ENCODE results near the gene CFB.

CFB gene

GRCh38 chr6:31968791-31969711, 23.2 kb downstream of the CFB start:
- H3K36me3 ChIP-seq (ENCODE audit: control insufficient read depth in 2 of 2, insufficient read depth in 1 of 2, low read length in 2 of 2) = peaks cover 13 to 70% of the 10 kb centered on the region in 2 experiments; a peak in 2 of 3 replicates
- POLR2A ChIA-PET = interaction anchor here (0.6 to 4.6 kb wide), 8 partner anchors 7 to 142 kb away, joined by 3 to 64 read pairs (median 8); partner anchors contain the start of genes EHMT2, HSPA1B, NELFE and SKIC2
- H3K4me1 ChIP-seq (ENCODE audit: control insufficient read depth, insufficient read depth, low read length) = peaks cover 5% of the 10 kb centered on the region
- H3K4me3 ChIP-seq (ENCODE audit: low read depth, low read length) = no peak overlapping the region
- TF ChIP-seq BCL11A (tag by site-specific recombination; IDR thresholded peaks at IDR 0.05; ENCODE audit: low read depth) (no peak), KLF17 (tag by site-specific recombination; IDR thresholded peaks at IDR 0.05) (no peak), ZNF830 (tag by site-specific recombination; IDR thresholded peaks at IDR 0.05; ENCODE audit: low read depth) (no peak), SP7 (tag by site-specific recombination; IDR thresholded peaks at IDR 0.05) (no peak), ZNF623 (tag by site-specific recombination; IDR thresholded peaks at IDR 0.05) (no peak), ZNF37A (tag by site-specific recombination; IDR thresholded peaks at IDR 0.05) (no peak), YY2 (tag by site-specific recombination; IDR thresholded peaks at IDR 0.05) (no peak), BCL11B (tag by site-specific recombination; IDR thresholded peaks at IDR 0.05; ENCODE audit: low read depth) (no peak), ZNF514 (tag by site-specific recombination; IDR thresholded peaks at IDR 0.05) (no peak)
- TF ChIP-seq, protein P1, sequence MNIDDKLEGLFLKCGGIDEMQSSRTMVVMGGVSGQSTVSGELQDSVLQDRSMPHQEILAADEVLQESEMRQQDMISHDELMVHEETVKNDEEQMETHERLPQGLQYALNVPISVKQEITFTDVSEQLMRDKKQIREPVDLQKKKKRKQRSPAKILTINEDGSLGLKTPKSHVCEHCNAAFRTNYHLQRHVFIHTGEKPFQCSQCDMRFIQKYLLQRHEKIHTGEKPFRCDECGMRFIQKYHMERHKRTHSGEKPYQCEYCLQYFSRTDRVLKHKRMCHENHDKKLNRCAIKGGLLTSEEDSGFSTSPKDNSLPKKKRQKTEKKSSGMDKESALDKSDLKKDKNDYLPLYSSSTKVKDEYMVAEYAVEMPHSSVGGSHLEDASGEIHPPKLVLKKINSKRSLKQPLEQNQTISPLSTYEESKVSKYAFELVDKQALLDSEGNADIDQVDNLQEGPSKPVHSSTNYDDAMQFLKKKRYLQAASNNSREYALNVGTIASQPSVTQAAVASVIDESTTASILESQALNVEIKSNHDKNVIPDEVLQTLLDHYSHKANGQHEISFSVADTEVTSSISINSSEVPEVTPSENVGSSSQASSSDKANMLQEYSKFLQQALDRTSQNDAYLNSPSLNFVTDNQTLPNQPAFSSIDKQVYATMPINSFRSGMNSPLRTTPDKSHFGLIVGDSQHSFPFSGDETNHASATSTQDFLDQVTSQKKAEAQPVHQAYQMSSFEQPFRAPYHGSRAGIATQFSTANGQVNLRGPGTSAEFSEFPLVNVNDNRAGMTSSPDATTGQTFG (tag by site-specific recombination; IDR thresholded peaks at IDR 0.05; ENCODE audit: borderline replicate concordance) = no peak
- H3K9me3 ChIP-seq (ENCODE audit: control insufficient read depth, insufficient read depth, low read depth, low read length) = no peaks in the 10 kb centered on the region
- peak overlapping the region; percentile 6; the same call in 1 of the 2 replicates for H3K27ac ChIP-seq (ENCODE audit: extremely low read depth, low read depth, low read length)
- CTCF ChIA-PET = interaction anchor here (0.6 to 2.0 kb wide), 4 partner anchors 12 to 1291 kb away, joined by 3 to 7 read pairs (median 6); no protein-coding TSS in a partner anchor

GRCh38 chr6:31969712-31970603, 24.1 kb downstream of the CFB start:
- Histone ChIP-seq H3K27ac (ENCODE audit: extremely low read depth, low read depth, low read length) (no peak overlapping the region; the same call in none of the 2 replicates), H3K9me3 (ENCODE audit: control insufficient read depth, insufficient read depth, low read depth, low read length) (no peaks in the 10 kb centered on the region), H3K4me1 (ENCODE audit: control insufficient read depth, insufficient read depth, low read length) (peaks cover 5% of the 10 kb centered on the region), H3K36me3 (ENCODE audit: control insufficient read depth in 2 of 2, insufficient read depth in 1 of 2, low read length in 2 of 2) (peaks cover 13 to 64% of the 10 kb centered on the region in 2 experiments; a peak in 2 of 3 replicates), H3K4me3 (ENCODE audit: low read depth, low read length) (no peak overlapping the region; the same call in 1 of the 2 replicates)
- ChIA-PET POLR2A (interaction anchor here (0.6 to 4.6 kb wide), 8 partner anchors 8 to 305 kb away, joined by 3 to 64 read pairs (median 6); partner anchors contain the start of genes EHMT2, GPANK1, HSPA1B and NELFE), CTCF (interaction anchor here (0.6 to 2.0 kb wide), 5 partner anchors 12 to 1290 kb away, joined by 3 to 7 read pairs (median 5); no protein-coding TSS in a partner anchor)
- no peak for TF ChIP-seq ZNF112 (tag by site-specific recombination; IDR thresholded peaks at IDR 0.05)
- TF ChIP-seq KLF10 (tag by site-specific recombination; IDR thresholded peaks at IDR 0.05) = no peak
- TF ChIP-seq GLIS2 (tag by site-specific recombination; IDR thresholded peaks at IDR 0.05) = peak; percentile 39; the same call in 1 of the 2 replicates
- no peak for TF ChIP-seq ZNF138 (tag by site-specific recombination; IDR thresholded peaks at IDR 0.05; ENCODE audit: borderline replicate concordance)
- TF ChIP-seq ZNF623 (tag by site-specific recombination; IDR thresholded peaks at IDR 0.05) = no peak
- no peak for TF ChIP-seq RBAK (tag by site-specific recombination; IDR thresholded peaks at IDR 0.05)
- no peak for TF ChIP-seq PBX3 (CRISPR knock-in tag; IDR thresholded peaks at IDR 0.05)
- no peak for TF ChIP-seq PRDM4 (tag by site-specific recombination; IDR thresholded peaks at IDR 0.05)
- no peak for TF ChIP-seq ZNF394 (tag by site-specific recombination; IDR thresholded peaks at IDR 0.05; ENCODE audit: borderline replicate concordance)
- TF ChIP-seq REPIN1 (tag by site-specific recombination; IDR thresholded peaks at IDR 0.05; ENCODE audit: low read depth) = no peak
- TF ChIP-seq ZNF777 (tag by site-specific recombination; IDR thresholded peaks at IDR 0.05; ENCODE audit: borderline replicate concordance) = no peak
- TF ChIP-seq ZNF600 (tag by site-specific recombination; IDR thresholded peaks at IDR 0.05) = peak; percentile 46; the same call in 1 of the 2 replicates
- no peak for TF ChIP-seq MEIS1 (CRISPR knock-in tag; IDR thresholded peaks at IDR 0.05; ENCODE audit: borderline replicate concordance)
- no peak for TF ChIP-seq KLF1 (tag by site-specific recombination; IDR thresholded peaks at IDR 0.05)
- 0 out of 2 replicates have a peak, but pooled peaks have one; percentile 22 for TF ChIP-seq ZNF10 (tag by site-specific recombination; IDR thresholded peaks at IDR 0.05)

Measured in HEK293 (cell line).